OCI-LY7 (cell line): ENCODE results near the gene KRT79. TPM values are rescaled to one million over a fixed set of nuclear protein-coding genes. Genes with fewer than 3 reads are reported as not detected.
"Not testable (repeated sequence)": the region's sequence is repeated elsewhere in the genome, so short reads cannot be mapped to it uniquely, and the experiment has no call there.

Experiments used
- BruUV-seq: library from RNA; stranded (reverse); fragments of 400-500 nt; replicated peaks from 2 replicates; lab custom pipeline; 2021; lab: Mats Ljungman, UMichigan
- CTCF ChIA-PET: fragments of 300-600 bp; sonication (Branson Sonifier 250); formaldehyde crosslinking; loops from one replicate; lab custom pipeline; 2022; ENCODE audit warnings: antibody characterized with exemption; ENCODE audit not compliant: unreplicated experiment; lab: Charles Lee
- POLR2A ChIA-PET: fragments of 300-600 bp; sonication (Branson Sonifier 250); formaldehyde crosslinking; loops from one replicate; lab custom pipeline; 2022; ENCODE audit warnings: antibody characterized with exemption; lab: Charles Lee
- DNase-seq: peaks from one replicate; pipeline ENCODE4 v3.0.0-alpha.2; 2015; ENCODE audit warnings: low spot score
- H2AFZ ChIP-seq: fragments of 200-600 bp; sonication (generic), shearing (Covaris generic); 2 replicates; pipeline ENCODE4 v1.6.1; 2014; ENCODE audit warnings: mild to moderate bottlenecking, antibody characterized with exemption, low read length, moderate library complexity
- H3K27ac ChIP-seq: fragments of 200-600 bp; sonication (generic); 2 replicates; pipeline ENCODE4 v1.5.1; 2014; ENCODE audit warnings: mixed run types, low read depth, mild to moderate bottlenecking, moderate library complexity, low read length, inconsistent platforms; ENCODE audit not compliant: poor library complexity, severe bottlenecking
- H3K36me3 ChIP-seq: fragments of 200-600 bp; sonication (generic); 2 replicates; pipeline ENCODE4 v1.6.1; 2014; ENCODE audit warnings: mild to moderate bottlenecking, antibody characterized with exemption, low read length, moderate library complexity, mixed read lengths; ENCODE audit not compliant: insufficient read depth
- H3K4me1 ChIP-seq: fragments of 200-600 bp; sonication (generic); 2 replicates; pipeline ENCODE4 v1.5.1; 2014; ENCODE audit warnings: mild to moderate bottlenecking, low read length; ENCODE audit not compliant: insufficient read depth, poor library complexity, severe bottlenecking
- H3K4me2 ChIP-seq: fragments of 200-600 bp; sonication (generic); 2 replicates; pipeline ENCODE4 v1.6.1; 2014; ENCODE audit warnings: mild to moderate bottlenecking, low read length
- H3K4me3 ChIP-seq: fragments of 200-600 bp; sonication (generic); 2 replicates; pipeline ENCODE4 v1.5.1; 2014; ENCODE audit warnings: mild to moderate bottlenecking, low read depth, low read length; ENCODE audit not compliant: poor library complexity, severe bottlenecking
- H3K79me2 ChIP-seq: fragments of 200-600 bp; sonication (generic); 2 replicates; pipeline ENCODE4 v1.6.1; 2016; ENCODE audit warnings: low read depth, mild to moderate bottlenecking, low read length, moderate library complexity, mixed read lengths; ENCODE audit not compliant: insufficient read depth
- H3K9me2 ChIP-seq: fragments of 200-600 bp; sonication (generic); 2 replicates; pipeline ENCODE4 v1.6.1; 2016; ENCODE audit warnings: mild to moderate bottlenecking, low read length, mixed read lengths; ENCODE audit not compliant: insufficient read depth
- H3K9me3 ChIP-seq: fragments of 200-600 bp; sonication (generic); 2 replicates; pipeline ENCODE4 v1.6.1; 2014; ENCODE audit warnings: mild to moderate bottlenecking, mixed run types, low read length, mixed read lengths
- H4K20me1 ChIP-seq: fragments of 200-600 bp; sonication (generic); 2 replicates; pipeline ENCODE4 v1.6.1; 2014; ENCODE audit warnings: mild to moderate bottlenecking, antibody characterized with exemption, low read length, moderate library complexity, mixed read lengths; ENCODE audit not compliant: insufficient read depth
- CTCF ChIP-seq: fragments of 200-600 bp; sonication (generic); conservative IDR thresholded peaks from 2 replicates; pipeline ENCODE4 v1.5.1; 2014; ENCODE audit warnings: mild to moderate bottlenecking, antibody characterized with exemption, low read length, moderate library complexity, mixed read lengths
- EZH2phosphoT487 ChIP-seq: fragments of 200-600 bp; sonication (generic); IDR thresholded peaks from 2 replicates; pipeline ENCODE4 v1.6.1; 2018; ENCODE audit warnings: low read depth, borderline replicate concordance, mild to moderate bottlenecking, mixed run types, antibody characterized with exemption, low read length, moderate library complexity, mixed read lengths
- intact Hi-C: fragments of 100-400 bp; cut with micrococcal nuclease; formaldehyde crosslinking; loops from one replicate; pipeline ENCODE4 v1.10.0; 2022; ENCODE audit not compliant: unreplicated experiment
- total RNA-seq, 2 experiments: library from RNA; depleted of rRNA in 1 of 2; stranded (reverse); fragments of >200 nt in 1 of 2; shearing (Covaris generic) in 1 of 2; gene quantifications; 2 replicates each; pipeline ENCODE4 v1.2.3, GENCODE V29; 2014 to 2022

Gene KRT79
- total RNA-seq, 2 experiments from 2014 or later: not detected

- TF ChIP-seq CTCF (no peak), EZH2phosphoT487 (no peak)
- no peaks in the 10 kb centered on the region for H3K79me2 ChIP-seq
- H3K36me3 ChIP-seq: no peaks in the 10 kb centered on the region
- no peaks in the 10 kb centered on the region for H4K20me1 ChIP-seq
- H3K4me1 ChIP-seq: no peaks in the 10 kb centered on the region
- ChIA-PET CTCF (no interaction called here), POLR2A (no interaction called here)
- H2AFZ ChIP-seq: no peak overlapping the region
- intact Hi-C loops: no loop called here
- no peaks in the 10 kb centered on the region for H3K9me3 ChIP-seq
- no peak overlapping the region for H3K4me2 ChIP-seq
- no TSS peak for BruUV-seq
- no peak overlapping the region for H3K4me3 ChIP-seq
- H3K9me2 ChIP-seq: no peaks in the 10 kb centered on the region
- no peak for DNase-seq
- H3K27ac ChIP-seq: no peak overlapping the region
These were observed 23.4 kb upstream of the KRT79 start for GRCh38 chr12:52857500-52857899.

GRCh38 chr12:52856787-52857186, 22.7 kb upstream of the KRT79 start:
- H3K9me3 ChIP-seq: no peaks in the 10 kb centered on the region
- ChIA-PET POLR2A (no interaction called here), CTCF (no interaction called here)
- H3K4me2 ChIP-seq: no peak overlapping the region
- peaks cover 7% of the 10 kb centered on the region for H3K4me1 ChIP-seq
- H3K79me2 ChIP-seq: no peaks in the 10 kb centered on the region
- H2AFZ ChIP-seq: no peak overlapping the region
- no peak for TF ChIP-seq CTCF
- no peak for TF ChIP-seq EZH2phosphoT487
- no peaks in the 10 kb centered on the region for H3K9me2 ChIP-seq
- no peaks in the 10 kb centered on the region for H3K36me3 ChIP-seq
- no peak overlapping the region for H3K27ac ChIP-seq
- H4K20me1 ChIP-seq: no peaks in the 10 kb centered on the region
- H3K4me3 ChIP-seq: no peak overlapping the region
- DNase-seq: no peak
- no TSS peak for BruUV-seq
- intact Hi-C loops: no loop called here

GRCh38 chr12:52856077-52856476, 22.0 kb upstream of the KRT79 start:
- H3K9me3 ChIP-seq, BruUV-seq, CTCF ChIA-PET, H3K9me2 ChIP-seq, H3K4me2 ChIP-seq, H3K79me2 ChIP-seq, H2AFZ ChIP-seq, intact Hi-C loops, DNase-seq, H3K27ac ChIP-seq, H3K36me3 ChIP-seq, H3K4me3 ChIP-seq, H4K20me1 ChIP-seq, POLR2A ChIA-PET: not testable (repeated sequence)
- H3K4me1 ChIP-seq: peaks cover 14% of the 10 kb centered on the region
